ENCODE measurements around the gene EFCAB6.

GRCh38 chr22:43535741-43536140 is 276.4 kb downstream of the EFCAB6 start:
- TF ChIP-seq POLR2A (IDR thresholded peaks at IDR 0.05) (no peak), CTCF (IDR thresholded peaks at IDR 0.05) (no peak)
